Pulmonary artery endothelial cell (primary cell): ENCODE results near the gene PHC3. TPM values are rescaled to one million over a fixed set of nuclear protein-coding genes. Genes with fewer than 3 reads are reported as not detected.
"Not testable (repeated sequence)": the region's sequence is repeated elsewhere in the genome, so short reads cannot be mapped to it uniquely, and the experiment has no call there.

ENCODE experiments used
- DNase-seq: peaks from one replicate; pipeline ENCODE4 v3.0.0-alpha.2; 2011; ENCODE audit warnings: low read depth, low spot score
- total RNA-seq: library from RNA; depleted of rRNA; stranded (reverse); fragments of >200 nt; gene quantifications from 2 replicates; pipeline ENCODE4 v1.2.3, GENCODE V29; 2014

Gene PHC3
- total RNA-seq, 1 donor from 2014 or later, result 11.1 TPM

GRCh38 chr3:170130532-170130931 is 51.0 kb downstream of the PHC3 start:
- DNase-seq, result no peak

- DNase-seq, result no peak
Observed at GRCh38 chr3:170128977-170129431, 52.5 kb downstream of the PHC3 start.

GRCh38 chr3:170128259-170128976 is 53.1 kb downstream of the PHC3 start:
- DNase-seq, result no peak

- no peak for DNase-seq
Observed at GRCh38 chr3:170117134-170117533, 64.4 kb downstream of the PHC3 start.

- DNase-seq, result not testable (repeated sequence)
Observed at GRCh38 chr3:170114165-170114564, 67.4 kb downstream of the PHC3 start.

- DNase-seq, result no peak
Observed at GRCh38 chr3:170111147-170111771, 70.3 kb downstream of the PHC3 start.

- DNase-seq, result no peak
Observed at GRCh38 chr3:170109579-170110293, 71.8 kb downstream of the PHC3 start.

GRCh38 chr3:170108955-170109354 is 72.6 kb downstream of the PHC3 start:
- no peak for DNase-seq

- DNase-seq, result no peak
Observed at GRCh38 chr3:170107941-170108340, 73.6 kb downstream of the PHC3 start.

GRCh38 chr3:170102431-170102830 is 79.1 kb downstream of the PHC3 start:
- no peak for DNase-seq

- no peak for DNase-seq
Observed at GRCh38 chr3:170100944-170101343, 80.6 kb downstream of the PHC3 start.

GRCh38 chr3:170098753-170099152 is 82.8 kb downstream of the PHC3 start:
- no peak for DNase-seq

- DNase-seq, result no peak
Observed at GRCh38 chr3:170096342-170096741, 85.2 kb downstream of the PHC3 start.

- no peak for DNase-seq
Observed at GRCh38 chr3:170095771-170096170, 85.8 kb downstream of the PHC3 start.

GRCh38 chr3:170092907-170093306 is 88.6 kb downstream of the PHC3 start:
- DNase-seq, result no peak

GRCh38 chr3:170090601-170090981 is 90.9 kb downstream of the PHC3 start:
- no peak for DNase-seq

GRCh38 chr3:170089862-170090600 is 91.5 kb downstream of the PHC3 start:
- DNase-seq, result no peak

- DNase-seq, result no peak
Observed at GRCh38 chr3:170085396-170085795, 96.1 kb downstream of the PHC3 start.

- no peak for DNase-seq
Observed at GRCh38 chr3:170083343-170083742, 98.2 kb downstream of the PHC3 start.

- no peak for DNase-seq
Observed at GRCh38 chr3:170081079-170081741, 100.3 kb downstream of the PHC3 start.

- no peak for DNase-seq
Observed at GRCh38 chr3:170080605-170081004, 100.9 kb downstream of the PHC3 start.
